GM19455 (cell line): ENCODE data around the gene ICOS.
"Not testable (repeated sequence)": the region's sequence is repeated elsewhere in the genome, so short reads cannot be mapped to it uniquely, and the experiment has no call there.

Experiments
- ATAC-seq: cut with Tn5 transposase; IDR thresholded peaks from one replicate; pipeline ENCODE4 v1.9.1; 2021; ENCODE audit not compliant: unreplicated experiment

Gene ICOS

GRCh38 chr2:203916756-203917155, 19.8 kb upstream of the ICOS start:
- ATAC-seq: no peak

GRCh38 chr2:203918264-203918663, 18.3 kb upstream of the ICOS start:
- no peak for ATAC-seq

GRCh38 chr2:203918839-203919238, 17.7 kb upstream of the ICOS start:
- no peak for ATAC-seq

GRCh38 chr2:203925512-203926158, 10.9 kb upstream of the ICOS start:
- ATAC-seq: no peak

- no peak for ATAC-seq
Measured at GRCh38 chr2:203928849-203929248, 7.7 kb upstream of the ICOS start.

- not testable (repeated sequence) for ATAC-seq
Measured at GRCh38 chr2:203931262-203931661, 5.3 kb upstream of the ICOS start.

- no peak for ATAC-seq
Measured at GRCh38 chr2:203934041-203934492, 2.5 kb upstream of the ICOS start.

- no peak for ATAC-seq
Measured at GRCh38 chr2:203934711-203935438, 1.7 kb upstream of the ICOS start.

- ATAC-seq: no peak
Measured at GRCh38 chr2:203935568-203935967, 995 bp upstream of the ICOS start.

- ATAC-seq: no peak
Measured at GRCh38 chr2:203936949-203937348, 386 bp downstream of the ICOS start.

- ATAC-seq: no peak
Measured at GRCh38 chr2:203937788-203938187, 1.2 kb downstream of the ICOS start.

- ATAC-seq: no peak
Measured at GRCh38 chr2:203940039-203940438, 3.5 kb downstream of the ICOS start.

- not testable (repeated sequence) for ATAC-seq
Measured at GRCh38 chr2:203943493-203944382, 7.2 kb downstream of the ICOS start.

GRCh38 chr2:203948733-203949132, 12.2 kb downstream of the ICOS start:
- ATAC-seq: no peak

GRCh38 chr2:203949228-203949627, 12.7 kb downstream of the ICOS start:
- ATAC-seq: no peak

GRCh38 chr2:203951366-203951902, 14.9 kb downstream of the ICOS start:
- no peak for ATAC-seq

GRCh38 chr2:203959265-203959664, 22.7 kb downstream of the ICOS start:
- ATAC-seq: no peak

GRCh38 chr2:203959672-203960071, 23.1 kb downstream of the ICOS start:
- no peak for ATAC-seq

GRCh38 chr2:203960811-203961210, 24.2 kb downstream of the ICOS start:
- no peak for ATAC-seq

GRCh38 chr2:203965190-203965589, 28.6 kb downstream of the ICOS start:
- ATAC-seq: not testable (repeated sequence)

GRCh38 chr2:203971251-203971650, 34.7 kb downstream of the ICOS start:
- ATAC-seq: no peak
